Lung microvascular endothelial cell (primary cell): ENCODE data around the gene ACTL6B. TPM values are rescaled to one million over a fixed set of nuclear protein-coding genes. Genes with fewer than 3 reads are reported as not detected.

ENCODE experiments used
- DNase-seq, 2 donors: peaks; one replicate each; pipeline versions ENCODE4 v3.0.0 to v3.0.0-alpha.2; 2010; ENCODE audit warnings: low read depth in 2 of 2
- total RNA-seq: library from RNA; depleted of rRNA; stranded (reverse); fragments of >200 nt; gene quantifications from 2 replicates; pipeline ENCODE4 v1.2.1, GENCODE V29; 2014

Gene ACTL6B
- total RNA-seq, 1 donor from 2014 or later, result not detected

DNA sequence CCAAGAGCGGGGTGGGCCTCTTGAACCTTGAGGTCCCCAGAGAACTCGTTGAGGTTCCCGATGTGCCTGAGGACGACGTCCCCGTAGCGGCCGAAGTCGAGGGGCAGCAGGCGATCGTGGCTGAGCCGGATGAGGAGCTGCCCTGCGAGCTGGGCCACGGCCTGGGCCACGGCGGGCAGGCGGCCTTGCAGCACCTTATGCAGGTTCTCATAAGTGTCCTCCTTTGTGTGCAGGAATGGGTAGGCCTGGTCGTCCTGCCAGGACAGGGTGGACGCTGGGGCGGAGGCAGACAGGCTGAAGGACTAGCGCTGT lies 29.1 kb downstream of the ACTL6B start:
- DNase-seq, result no peak

DNA sequence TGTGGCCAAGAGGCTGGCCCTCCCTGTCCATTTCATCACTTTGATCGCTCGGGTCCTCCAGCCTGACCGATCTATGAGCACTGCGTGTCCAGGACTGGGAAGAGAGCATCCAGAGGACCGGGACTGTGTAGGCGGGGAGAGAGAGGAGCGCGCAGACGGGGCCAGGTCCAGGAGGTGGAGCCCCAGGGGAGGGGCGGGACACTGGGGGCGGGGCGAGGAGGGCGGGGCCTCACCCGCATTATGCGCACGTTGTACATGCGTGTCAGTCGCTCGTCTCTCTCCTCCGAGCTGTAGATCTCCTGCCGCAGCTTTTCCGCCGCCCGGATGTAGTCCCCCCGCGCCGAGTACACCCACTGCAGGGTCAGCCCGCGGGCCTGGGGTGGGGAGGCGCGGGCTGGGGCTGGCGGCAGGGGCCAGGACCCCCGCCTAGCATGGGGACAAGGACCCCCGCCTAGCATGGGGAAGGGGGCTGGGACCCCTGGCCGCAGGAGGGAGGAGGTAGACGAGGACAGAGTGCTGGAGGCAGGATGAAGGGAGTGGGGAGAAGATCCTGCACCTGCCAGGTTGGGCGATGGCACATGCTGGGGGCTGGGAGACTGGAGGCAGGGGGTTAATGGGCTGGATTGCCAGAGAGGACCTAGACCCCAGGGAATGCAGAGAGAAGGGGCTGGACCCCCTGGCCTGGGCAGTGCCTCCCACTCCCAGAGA lies 29.6 kb downstream of the ACTL6B start:
- DNase-seq, result peak; percentile 78 to 87

DNA sequence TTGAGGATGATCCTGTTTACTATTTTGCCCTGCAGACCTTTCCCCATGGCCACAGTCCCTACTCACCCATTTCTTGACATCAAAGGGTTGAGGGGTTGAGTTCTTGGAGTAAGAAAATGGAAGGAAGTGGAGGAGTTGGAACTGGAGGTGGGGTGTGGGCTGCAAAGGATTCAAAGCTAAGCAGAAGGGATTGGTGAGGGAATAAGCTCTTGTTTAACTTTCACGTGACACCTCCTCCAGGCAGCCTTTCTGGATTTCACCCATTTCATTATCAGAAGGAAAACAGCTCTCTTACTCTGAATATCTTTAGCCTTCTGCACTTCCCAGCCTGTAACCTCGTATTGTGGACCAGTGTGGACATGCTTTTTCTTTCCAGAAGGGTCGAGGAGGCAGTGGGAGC lies 30.2 kb downstream of the ACTL6B start:
- no peak for DNase-seq

DNA sequence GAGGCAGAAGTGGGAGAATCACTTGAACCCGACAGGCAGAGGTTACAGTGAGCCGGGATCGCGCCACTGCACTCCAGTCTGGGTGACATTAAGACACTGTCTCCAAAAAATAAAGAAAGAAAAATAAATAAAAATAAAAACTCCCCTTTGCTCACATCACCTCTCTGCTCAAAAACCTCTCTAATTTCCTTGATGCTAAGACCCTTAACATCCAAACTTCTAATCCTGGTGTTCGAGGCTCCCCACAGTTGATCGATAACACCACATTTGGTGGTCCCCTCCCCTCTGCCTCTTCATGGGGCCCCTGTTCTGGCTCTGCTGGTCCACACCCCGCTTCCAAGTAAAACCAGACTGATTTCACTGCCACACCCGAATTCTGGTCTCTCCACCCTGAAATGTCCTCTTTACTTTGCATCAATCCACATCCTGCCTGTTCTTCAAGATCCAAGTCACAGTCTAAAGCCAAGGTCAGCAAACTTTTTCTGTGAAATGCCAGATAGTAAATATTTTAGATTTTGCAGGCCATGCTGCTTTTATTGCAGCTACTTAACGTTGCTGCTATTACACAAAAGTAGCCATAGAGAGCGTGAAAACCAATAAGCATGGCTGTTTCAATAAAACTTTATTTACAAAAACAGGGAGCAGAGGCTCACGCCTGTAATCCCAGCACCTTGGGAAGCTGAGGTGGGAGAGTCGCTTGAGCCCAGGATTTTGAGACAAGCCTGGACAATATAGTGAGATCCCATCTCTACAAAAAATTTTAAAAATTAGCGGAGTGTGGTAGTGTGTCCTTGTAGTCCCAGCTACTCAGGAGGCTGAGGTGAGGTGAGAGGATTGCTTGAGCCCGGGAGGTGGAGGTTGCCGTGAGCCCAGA lies 32.1 kb downstream of the ACTL6B start:
- DNase-seq, result no peak

DNA sequence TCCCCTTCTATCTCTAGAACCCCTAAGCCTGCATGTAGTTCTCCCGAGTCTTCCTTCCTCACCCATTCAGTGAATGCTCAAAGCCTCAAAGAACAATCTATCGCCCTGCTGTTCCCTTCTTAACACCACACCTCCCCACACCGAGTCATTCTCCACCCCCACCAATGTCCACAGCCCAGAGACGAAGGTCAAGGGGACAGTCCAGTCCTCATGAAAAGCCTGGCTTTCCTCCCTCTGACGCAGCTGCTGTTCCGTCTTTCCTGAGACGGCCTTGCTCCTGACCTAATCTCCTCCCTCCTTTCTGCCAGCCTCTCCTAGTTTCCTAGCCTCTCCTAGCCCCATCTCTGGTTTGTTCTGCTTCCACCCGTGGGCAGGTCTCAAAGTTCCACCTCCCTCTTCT lies 34.7 kb downstream of the ACTL6B start:
- no peak for DNase-seq

DNA sequence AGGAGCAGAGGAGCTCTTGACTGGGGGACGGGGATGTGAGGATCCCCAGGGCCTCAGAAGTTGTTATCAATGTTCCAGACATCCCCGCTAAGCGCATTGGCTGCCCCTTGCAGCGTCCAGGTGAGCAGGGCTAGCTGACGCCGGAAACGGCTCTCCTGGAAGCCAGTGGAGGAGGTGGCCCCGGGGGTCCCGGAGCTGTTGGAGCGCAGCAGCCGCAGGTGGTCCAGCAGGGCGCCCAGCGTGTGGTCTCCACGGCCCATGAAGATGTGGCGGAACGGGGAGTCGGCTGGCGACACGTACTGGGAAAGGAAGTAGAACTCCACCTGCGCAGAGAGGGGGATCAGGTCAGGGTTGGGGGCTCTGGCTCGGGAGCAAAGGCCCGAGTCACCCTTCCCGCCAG lies 35.4 kb downstream of the ACTL6B start:
- DNase-seq, result no peak

DNA sequence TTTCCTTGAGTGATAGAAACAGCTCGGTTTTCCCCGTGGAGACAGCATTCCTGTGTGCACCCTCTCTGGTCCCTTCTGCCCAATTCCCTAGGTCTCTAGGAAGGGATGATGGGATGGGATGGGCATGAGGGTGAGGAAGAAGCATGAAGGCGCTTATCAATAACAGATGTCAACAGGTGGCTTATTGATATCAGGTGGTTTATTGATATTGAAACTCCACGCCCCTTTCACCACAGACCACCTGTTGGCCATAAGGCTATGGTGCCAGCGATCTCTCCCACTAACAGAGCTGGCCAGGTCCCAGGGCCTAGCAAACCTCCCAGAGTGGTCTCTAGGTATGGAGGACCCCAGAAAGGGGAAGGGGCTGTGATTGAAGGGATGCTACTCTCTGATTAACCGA lies 36.0 kb downstream of the ACTL6B start:
- no peak for DNase-seq

DNA sequence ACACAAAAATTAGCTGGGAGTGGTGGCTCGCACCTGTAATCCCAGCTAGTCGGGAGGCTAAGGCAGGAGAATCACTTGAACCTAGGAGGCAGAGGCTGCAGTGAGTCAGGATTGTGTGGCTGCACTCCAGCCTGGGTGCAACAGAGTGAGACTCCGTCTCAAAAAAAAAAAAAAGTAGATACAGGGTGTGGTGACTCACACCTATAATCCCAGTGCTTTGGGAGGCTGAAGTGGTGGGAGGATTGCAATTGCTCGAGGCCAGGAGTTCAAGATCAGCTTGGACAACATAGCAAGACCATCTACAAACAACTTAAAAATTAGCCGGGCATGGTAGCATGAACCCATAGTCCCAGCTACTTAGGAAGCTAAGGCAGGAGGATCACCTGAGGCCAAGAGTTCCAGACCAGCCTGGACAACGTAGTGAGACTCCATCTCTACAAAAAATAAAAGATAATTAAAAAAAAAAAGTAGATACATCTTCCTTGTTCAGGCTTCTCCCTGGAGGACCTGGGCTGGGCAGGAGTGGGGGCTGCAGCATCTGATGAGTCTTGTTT lies 41.9 kb downstream of the ACTL6B start:
- no peak for DNase-seq

DNA sequence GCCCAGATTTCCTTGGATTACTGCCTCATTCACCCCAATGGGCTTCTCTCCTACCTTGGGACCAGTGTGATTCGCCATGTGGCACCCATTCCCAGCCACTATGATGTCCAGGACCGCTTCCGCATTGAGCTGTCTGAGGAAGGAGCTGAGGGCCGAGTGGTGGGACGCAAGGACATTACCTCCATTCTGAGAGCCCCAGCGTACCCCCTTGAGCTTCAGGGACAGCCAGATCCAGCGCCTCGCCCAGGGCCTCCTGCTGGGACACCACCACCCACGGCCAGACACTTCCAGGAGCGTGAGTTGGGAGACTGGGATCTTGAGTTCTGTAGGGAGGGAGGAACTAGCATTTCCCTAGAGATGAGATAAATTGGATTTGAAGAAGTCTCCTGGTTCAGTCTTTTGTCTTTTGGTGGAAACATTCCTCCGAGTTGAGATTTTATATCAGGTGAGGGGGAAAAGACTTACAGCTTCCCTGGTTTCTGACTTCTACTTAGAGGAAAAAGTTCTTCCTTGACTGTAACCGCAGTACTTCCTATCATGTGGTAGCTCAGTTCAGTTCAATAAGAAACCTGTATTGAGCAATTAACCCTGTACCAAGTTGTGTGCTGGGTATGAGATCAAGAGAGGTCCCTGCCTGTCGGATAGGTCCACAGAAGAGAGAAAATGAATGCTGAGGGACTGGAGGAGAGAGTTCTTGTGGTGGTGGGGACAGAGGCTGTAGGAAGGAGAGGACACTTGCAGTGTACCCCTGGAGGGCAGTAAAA lies 42.7 kb downstream of the ACTL6B start:
- no peak for DNase-seq

DNA sequence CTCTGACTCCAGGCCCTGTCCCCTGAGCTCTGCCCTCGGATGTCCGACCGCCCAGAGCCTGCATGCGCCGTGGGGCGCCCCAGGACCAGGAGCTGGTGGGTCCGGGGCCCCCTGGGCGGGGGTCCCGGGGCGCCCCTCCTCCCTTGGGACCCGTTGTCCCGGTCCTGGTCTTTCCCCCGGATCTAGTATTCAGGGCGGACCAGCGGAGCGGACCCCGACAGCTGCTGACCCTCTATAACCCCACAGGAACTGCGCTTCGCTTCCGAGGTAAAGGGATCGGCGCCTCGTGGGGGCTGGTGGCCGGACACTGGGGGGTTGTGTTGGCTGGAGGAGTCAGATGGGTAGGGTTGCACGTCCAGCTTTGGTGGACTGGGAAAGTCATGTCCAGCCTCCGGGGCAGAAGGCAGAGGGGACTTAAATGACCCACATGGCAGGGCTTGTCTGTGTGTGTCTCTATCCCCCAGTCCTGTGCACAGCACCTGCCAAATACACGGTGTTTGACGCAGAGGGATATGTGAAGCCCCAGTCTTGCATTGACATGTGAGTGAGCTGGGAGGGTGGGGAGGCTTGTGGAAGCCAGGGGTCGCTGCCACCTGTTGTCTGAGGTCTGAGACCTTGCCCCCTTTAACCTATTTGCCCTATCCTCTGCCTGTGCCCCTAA lies 43.4 kb downstream of the ACTL6B start:
- DNase-seq, result peak; percentile 15 to 36

DNA sequence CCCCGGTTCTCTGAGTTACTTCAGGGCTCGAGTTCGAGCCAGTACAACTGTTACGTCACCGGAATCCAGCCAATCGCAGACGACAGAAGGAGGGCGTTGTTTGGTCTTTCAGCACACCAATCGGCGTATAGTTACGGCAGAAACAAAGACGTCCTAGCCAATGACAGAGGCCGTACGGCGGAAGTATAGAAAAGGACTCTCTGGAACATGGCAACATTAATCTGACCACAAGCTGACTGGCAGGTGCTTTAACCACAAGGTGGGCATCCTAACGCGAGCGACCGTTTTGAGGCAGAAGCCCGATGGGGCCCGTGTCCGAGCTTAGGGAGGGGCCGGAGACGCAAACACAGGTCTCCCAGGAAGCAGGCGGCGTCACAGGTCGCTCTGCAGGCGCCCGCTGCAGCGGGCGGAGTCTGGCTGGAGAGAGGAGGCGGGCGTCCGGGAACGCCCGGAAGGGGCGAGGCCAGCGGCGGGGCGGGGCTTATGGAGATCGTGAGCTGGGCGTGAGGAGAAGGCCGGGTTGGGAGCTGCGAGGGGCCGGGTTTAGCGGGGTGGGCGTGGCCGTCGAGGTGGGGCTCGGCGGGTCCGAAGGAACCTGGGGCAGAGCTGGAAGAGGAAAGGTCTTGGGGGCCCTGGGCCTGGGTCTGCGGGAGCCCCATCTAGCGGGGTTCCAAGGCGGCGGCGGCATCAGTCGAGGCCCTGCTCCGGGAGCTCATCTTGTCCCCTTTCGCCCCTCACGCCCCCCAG lies 44.1 kb downstream of the ACTL6B start, which contains the start of gene MOSPD3:
TSS of gene MOSPD3 (plus strand) at position 558 of the 747 bp plus-strand sequence. CDS start 252 bp downstream, outside the sequence.
- DNase-seq, result peak; percentile 99

DNA sequence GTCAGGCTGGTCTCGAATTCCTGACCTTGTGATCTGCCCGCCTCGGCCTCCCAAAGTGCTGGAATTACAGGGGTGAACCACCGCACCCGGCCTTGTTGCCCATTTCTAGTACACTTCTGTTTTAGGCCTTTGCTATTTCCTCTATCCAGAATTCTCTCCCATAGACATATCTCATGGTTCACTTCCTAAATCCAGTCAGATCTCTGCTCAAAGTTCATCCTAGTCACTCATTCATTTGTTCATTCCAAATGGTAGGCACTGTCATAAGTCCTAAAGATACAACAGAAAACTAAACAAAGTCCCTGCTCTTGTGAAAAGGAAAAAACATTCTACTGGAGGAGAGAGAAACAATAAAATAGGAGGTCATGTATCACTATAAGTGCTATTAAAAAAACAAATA lies 46.3 kb downstream of the ACTL6B start:
- no peak for DNase-seq

DNA sequence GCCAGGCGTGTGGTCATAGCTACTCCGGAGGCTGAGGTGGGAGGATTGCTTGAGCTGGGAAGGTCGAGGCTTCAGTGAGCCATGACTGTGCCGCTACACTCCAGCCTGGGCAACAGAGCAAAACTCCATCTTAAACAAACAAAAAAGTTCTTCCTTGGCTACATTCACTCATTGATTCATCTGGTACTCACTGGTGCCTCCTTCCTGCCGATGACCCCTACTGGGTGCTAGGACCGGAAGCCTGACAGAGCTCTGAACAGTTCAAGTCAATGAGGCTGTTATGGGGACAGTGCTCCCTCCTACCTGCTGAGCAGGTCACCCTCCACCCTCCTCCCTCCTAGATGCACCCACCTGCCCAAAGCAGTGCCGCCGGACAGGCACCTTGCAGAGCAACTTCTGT lies 49.1 kb downstream of the ACTL6B start:
- DNase-seq, result peak in 1 of 2 donors; percentile 34

DNA sequence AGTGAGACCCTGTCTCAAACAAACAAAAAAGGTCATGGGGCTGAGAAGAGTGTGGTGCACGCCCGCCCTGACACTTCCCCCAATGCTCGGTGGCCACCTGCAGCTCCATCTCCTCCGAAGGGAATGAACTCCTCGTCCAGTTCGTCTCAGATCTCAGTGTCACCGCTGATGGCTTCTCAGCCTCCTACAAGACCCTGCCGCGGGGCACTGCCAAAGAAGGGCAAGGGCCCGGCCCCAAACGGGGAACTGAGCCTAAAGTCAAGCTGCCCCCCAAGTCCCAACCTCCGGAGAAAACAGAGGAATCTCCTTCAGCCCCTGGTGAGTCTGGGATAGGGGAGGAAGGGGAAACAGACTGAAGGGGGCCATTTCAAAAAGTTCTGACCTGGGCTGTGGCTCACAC lies 49.9 kb downstream of the ACTL6B start:
- no peak for DNase-seq

DNA sequence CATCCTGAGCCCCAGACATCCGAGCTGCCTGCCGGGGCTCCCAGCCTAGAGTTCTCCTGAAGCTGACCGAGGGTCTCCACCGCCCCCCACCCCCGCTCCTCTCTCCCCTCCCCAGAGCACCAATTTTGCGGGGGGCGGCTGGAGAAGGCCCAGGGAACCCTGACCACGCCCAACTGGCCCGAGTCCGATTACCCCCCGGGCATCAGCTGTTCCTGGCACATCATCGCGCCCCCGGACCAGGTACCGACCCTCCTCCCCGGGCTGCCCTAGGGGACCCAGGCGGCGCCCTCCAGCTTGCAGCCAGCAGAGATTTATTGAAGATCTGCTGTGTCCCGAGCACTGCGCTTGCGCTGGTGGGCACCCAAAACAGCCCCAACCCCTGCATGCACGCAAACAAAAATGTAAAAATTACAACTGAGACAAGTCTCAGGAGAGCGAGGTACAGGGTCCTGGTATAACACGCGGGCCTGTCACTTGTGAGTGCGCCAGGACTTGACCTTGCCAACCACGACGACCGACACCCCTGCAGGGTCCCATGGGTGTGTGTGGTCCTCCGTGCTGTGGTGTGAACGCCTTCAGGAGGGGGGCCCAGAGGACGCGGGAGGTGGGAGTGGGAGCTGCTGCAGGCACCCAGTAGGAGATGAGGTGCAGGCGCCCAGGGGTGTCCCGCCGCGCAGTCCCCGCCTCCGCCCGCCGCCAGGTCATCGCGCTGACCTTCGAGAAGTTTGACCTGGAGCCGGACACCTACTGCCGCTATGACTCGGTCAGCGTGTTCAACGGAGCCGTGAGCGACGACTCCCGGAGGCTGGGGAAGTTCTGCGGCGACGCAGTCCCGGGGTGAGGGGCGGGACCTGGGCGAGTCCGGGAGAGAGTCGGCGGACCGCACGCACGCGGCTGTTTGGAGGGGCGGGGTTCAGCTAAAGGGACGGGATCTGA lies 51.0 kb downstream of the ACTL6B start:
- DNase-seq, result no peak

DNA sequence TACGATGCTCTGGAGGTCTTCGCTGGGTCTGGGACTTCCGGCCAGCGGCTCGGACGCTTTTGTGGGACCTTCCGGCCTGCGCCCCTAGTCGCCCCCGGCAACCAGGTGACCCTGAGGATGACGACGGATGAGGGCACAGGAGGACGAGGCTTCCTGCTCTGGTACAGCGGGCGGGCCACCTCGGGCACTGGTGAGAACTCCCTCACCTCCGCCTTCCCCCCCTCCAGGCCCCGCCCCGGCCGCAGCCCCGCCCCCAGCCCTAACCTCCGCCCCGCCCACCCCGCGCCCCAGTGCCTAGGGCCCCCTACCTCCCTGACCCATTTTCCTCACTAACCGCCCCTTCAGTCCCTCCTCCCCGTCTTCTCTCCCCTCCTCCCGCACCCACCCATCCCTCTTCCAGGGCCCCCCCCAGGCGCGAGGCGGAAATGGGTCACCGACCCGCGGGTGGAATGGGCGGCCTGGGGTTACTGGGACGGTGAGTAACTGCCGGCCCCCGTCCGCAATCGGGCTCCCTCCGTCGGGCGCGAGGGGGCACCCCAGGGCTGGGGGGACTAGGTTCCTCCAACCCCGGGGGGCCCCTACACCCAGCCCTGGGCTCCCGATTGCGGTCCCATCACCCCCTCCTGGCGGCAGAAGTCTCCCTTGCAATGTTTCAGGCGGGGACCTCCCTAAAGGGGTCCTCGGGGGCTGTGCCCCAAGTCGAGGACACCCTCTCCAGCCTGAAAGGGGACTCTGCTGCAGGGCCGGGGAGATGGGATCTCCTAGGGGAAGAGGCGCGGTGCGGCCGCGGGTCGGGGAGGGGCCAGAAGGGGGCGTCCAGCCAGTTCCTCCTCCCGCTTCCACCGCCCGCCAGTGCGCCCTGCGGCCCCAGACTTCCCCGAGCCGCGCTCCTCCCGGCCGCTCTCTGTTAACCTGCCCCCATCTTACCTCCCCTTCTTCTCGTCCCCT lies 51.9 kb downstream of the ACTL6B start:
- DNase-seq, result peak; percentile 48 to 56

DNA sequence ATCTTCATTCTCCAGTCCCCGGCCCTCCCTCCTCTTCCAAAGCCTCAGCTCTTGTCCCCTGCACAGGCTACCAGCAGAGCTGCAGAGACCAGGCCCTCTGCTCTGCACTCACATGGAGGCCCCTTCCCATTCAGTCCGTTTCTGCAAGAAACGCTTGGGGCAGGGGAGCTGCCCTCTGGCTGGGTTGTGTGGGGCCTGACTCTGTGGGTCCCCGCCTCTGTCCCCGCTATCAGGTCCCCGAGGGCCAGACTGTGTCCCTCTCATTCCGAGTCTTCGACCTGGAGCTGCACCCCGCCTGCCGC lies 52.6 kb downstream of the ACTL6B start:
- no peak for DNase-seq

DNA sequence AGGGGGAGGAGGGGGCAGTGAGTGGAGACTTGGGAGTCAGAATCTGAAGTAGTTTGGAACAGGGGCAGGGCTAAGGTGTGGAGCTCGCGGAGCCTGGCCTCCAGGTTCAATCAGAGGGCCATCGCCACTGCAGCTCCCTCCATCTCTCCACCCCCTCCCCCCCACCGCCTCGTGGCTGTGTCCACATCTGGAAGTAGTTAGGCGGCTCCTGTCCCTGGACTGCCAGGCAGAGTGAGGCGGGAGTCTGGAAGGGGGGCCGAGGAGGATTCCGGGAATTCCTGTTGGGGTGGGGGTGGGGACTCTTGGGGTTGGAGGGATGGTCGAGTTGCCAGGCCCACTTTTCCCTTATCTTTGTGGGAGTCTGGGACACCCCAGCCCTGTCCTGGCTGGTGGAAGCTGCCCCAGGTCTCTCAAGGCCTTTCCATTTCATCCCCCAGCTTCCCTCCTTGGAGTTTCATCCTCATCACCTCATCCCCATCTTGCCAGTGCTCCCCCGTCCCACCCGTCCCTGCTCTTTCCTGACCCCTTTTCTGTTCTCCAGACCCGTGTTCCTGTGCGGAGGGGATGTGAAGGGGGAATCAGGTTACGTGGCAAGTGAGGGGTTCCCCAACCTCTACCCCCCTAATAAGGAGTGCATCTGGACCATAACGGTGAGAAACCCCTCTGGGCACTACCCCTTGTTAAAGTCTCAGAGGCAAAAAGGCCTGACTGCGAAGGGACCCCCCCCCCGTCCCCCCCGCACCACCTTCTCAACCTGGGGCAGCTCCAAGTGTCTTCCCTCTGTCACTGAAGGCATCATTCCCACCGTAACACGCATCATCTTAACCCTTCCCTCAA lies 53.1 kb downstream of the ACTL6B start:
- no peak for DNase-seq
